HG03103 (cell line): ENCODE measurements around the gene CXorf38.
A peak's percentile ranks its signal among the peaks of the same experiment; 100 is the strongest.

Experiments
- ATAC-seq: cut with Tn5 transposase; IDR thresholded peaks from one replicate; pipeline ENCODE4 v1.9.1; 2021; ENCODE audit warnings: low read depth; ENCODE audit not compliant: unreplicated experiment

CXorf38 gene, protein sequence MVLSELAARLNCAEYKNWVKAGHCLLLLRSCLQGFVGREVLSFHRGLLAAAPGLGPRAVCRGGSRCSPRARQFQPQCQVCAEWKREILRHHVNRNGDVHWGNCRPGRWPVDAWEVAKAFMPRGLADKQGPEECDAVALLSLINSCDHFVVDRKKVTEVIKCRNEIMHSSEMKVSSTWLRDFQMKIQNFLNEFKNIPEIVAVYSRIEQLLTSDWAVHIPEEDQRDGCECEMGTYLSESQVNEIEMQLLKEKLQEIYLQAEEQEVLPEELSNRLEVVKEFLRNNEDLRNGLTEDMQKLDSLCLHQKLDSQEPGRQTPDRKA

GRCh38 chrX:40647307-40648197, at the start of gene CXorf38:
TSS of gene CXorf38 (minus strand) at chrX:40647561. CDS start at chrX:40647520, 41 bp downstream.
- ATAC-seq = peak; percentile 66

GRCh38 chrX:40694802-40695201, 47.4 kb upstream of the CXorf38 start:
- no peak for ATAC-seq

GRCh38 chrX:40688929-40689328, 41.6 kb upstream of the CXorf38 start:
- no peak for ATAC-seq

- ATAC-seq = no peak
Measured at GRCh38 chrX:40687169-40687568, 39.8 kb upstream of the CXorf38 start.

GRCh38 chrX:40685362-40685918, 38.1 kb upstream of the CXorf38 start:
- no peak for ATAC-seq

DNA sequence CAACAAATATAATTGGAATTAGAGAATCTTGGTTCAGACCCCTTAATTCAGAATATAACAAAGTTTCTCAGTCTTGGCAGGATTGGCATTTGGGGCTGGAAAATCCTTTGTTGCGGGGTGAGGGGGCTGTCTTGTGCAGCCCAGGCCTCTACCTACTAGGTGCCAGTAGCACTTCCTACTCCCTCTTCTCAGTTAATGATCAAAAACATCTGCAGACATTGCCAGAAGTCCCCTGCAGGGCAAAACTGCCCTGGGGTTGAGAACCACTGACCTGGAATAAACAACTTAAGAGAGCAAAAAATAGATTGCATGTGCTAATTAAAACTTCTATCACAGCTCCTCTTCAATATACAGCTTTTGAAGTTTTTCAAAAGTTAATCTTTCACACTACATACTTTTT, 36.7 kb upstream of the CXorf38 start:
- no peak for ATAC-seq

GRCh38 chrX:40683245-40683644, 35.9 kb upstream of the CXorf38 start:
- ATAC-seq = no peak

DNA sequence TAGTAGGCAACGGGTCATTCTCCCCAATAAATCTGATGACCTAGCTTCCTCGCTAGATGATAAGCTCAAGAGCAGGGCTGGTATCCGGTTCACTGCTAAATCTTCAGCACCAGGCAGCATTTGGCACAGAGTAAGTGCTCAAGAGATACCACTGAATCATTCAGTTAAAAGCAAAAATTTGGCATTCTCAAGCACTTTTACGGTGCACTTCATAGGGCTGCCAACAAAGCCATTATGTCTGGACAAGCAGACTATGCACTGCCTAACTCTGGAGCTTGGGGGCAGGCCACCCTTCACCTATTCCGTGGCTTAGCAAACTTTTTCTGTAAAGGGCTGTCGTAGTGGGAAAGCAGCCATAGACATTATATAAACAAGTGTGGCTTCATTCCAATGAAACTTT, 23.8 kb upstream of the CXorf38 start:
- no peak for ATAC-seq

- no peak for ATAC-seq
Measured at GRCh38 chrX:40663880-40664630, 16.7 kb upstream of the CXorf38 start.

GRCh38 chrX:40663078-40663740, 15.8 kb upstream of the CXorf38 start:
- no peak for ATAC-seq

DNA sequence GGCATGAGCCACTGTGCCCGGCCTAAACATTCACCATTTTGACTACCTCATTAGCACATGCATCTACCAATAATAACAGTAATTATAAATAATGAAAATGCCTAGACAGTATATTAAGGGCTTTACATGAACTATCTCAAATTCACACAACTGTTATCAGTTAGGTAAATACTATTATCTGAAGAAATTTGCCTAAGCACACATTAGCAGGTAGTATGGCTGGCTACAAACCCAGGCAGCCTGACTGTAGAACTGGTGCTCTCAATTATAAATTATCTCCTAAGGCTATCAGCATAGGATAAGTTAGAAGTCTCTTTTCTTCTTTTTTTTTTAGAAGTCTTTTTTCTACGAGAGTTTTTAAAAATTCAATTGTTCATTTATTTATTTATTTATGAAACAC, 14.1 kb upstream of the CXorf38 start:
- ATAC-seq = no peak

GRCh38 chrX:40660381-40660780, 13.0 kb upstream of the CXorf38 start:
- ATAC-seq = no peak

DNA sequence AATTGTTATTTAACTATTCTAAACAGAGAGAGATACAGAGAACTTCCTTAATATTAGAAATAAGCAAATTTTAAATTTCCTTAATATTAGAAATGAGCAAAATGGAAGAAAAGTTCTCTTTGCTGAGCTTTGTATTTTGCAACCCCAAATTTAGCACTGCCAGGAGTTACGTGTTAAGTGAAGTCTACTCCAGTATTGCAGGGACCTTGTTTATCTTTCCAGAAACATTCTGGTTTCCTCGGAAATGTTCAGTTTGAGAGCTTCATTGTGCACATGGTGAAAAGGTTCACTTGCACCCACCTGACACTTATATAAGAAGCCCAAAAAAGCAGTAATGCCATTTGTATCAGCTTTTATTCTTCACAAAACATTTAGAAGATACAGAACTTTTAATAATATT, 6.2 kb upstream of the CXorf38 start:
- ATAC-seq = no peak

DNA sequence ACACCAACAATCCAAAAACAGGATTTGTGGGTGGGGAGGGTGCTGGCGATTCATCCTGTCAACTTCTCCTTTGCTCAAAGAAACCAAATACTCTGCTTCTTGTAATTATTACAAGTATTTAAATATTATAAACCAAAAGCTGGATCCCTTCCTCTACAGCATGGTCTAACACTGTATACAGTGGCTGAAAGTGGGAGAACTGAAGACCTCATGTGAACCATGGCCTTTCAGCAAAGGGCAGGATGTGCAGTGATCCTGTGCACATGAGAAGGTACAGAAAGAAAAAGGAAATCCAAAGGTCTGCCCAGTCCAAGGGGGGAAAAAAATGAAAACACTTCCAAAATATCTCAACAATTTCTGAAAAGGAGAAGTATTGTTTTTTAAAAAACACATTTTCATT, 5.3 kb upstream of the CXorf38 start:
- no peak for ATAC-seq

DNA sequence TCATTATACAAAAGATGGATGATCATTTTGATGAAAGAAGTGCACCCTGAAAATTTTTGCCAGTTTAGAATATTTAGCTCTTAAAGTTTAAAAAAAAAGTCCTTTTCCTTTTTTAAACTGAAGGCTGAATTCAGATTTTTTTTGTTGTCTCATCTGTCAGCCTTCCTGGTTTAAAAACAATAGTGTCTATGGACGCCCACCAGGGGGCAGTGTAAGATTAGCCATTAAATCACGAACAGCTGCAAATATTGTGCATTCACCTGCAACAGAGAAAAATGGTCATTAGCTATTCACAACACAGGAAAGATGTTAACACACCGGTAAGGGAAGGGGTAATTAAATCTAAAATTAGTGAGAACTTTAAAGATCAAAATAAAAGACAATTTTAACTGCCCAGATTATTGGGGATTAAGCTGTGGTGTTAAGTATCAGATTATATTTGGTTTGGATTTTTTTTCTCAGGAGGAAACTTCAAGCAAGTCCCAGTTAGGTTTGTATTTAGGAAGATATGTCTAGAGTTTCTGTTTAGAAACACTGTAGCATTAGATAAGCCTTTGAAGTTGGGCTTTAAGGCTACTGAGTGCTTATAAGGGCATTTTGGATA, 4.4 kb upstream of the CXorf38 start:
- no peak for ATAC-seq

DNA sequence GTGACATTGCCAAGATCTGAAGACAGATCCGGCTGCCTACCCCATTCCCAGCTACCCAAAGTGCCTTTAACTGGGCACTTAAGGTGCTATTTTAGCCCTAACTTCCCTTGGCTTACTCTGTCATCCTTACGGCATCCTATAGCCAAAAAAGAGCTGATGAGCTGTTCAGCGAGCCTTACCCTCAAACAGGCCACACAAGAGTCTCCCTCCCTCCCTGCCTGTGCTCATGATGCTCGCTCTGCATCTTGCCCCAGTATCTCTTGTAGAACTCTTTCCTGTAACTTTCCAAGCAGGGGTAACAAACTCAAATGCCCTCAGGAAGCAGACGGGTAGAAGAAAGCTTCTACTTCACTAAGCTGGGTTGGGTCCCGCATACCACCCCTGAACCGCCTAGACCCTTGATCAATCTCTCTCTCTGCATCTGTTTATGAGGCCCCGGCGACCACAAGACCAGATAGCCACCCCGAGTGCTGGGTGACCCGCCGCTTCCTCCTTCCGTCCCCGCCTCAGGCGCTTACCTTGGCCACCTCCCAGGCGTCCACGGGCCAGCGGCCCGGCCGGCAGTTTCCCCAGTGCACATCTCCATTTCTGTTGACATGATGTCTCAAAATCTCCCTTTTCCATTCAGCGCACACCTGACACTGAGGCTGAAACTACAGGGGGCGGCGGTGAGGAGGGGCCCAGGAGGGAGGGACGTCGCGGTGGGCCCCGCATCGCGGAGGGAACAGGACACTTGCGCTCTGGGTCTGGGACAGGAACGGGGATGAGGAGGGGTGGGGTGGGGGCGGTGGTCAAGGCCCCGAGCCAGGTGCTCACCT, 663 bp downstream of the CXorf38 start:
- ATAC-seq = peak; percentile 21

GRCh38 chrX:40644821-40645358, 2.5 kb downstream of the CXorf38 start:
- no peak for ATAC-seq

GRCh38 chrX:40644176-40644575, 3.2 kb downstream of the CXorf38 start:
- no peak for ATAC-seq

- ATAC-seq = no peak
Measured at GRCh38 chrX:40637687-40638086, 9.7 kb downstream of the CXorf38 start.
